Neural progenitor cell (in vitro differentiated cells): ENCODE measurements around the gene SPDYE1. TPM values are rescaled to one million over a fixed set of nuclear protein-coding genes. Genes with fewer than 3 reads are reported as not detected.
"Not testable (repeated sequence)": the region's sequence is repeated elsewhere in the genome, so short reads cannot be mapped to it uniquely, and the experiment has no call there.

ENCODE experiments used
- DNase-seq: peaks from one replicate; pipeline ENCODE4 v3.0.0-alpha.2; 2016; ENCODE audit warnings: low spot score
- H2AFZ ChIP-seq: fragments of 200-600 bp; sonication (generic); replicated peaks from 2 replicates; pipeline ENCODE4 v1.6.1; 2016; ENCODE audit warnings: antibody characterized with exemption
- H3F3A ChIP-seq: fragments of 200-600 bp; sonication (generic); 2 replicates; pipeline ENCODE4 v1.6.1; 2016; ENCODE audit warnings: antibody characterized with exemption, low read depth
- H3K27ac ChIP-seq: fragments of 200-600 bp; sonication (generic); 2 replicates; pipeline ENCODE4 v1.5.1; 2016; ENCODE audit warnings: mild to moderate bottlenecking
- H3K27me3 ChIP-seq: fragments of 200-600 bp; sonication (generic); 2 replicates; pipeline ENCODE4 v1.6.1; 2016; ENCODE audit warnings: mild to moderate bottlenecking, moderate library complexity
- H3K36me3 ChIP-seq: fragments of 200-600 bp; sonication (generic); 2 replicates; pipeline ENCODE4 v1.5.1; 2016
- H3K4me1 ChIP-seq: fragments of 200-600 bp; sonication (generic); 2 replicates; pipeline ENCODE4 v1.6.1; 2016; ENCODE audit warnings: mixed run types
- H3K4me2 ChIP-seq: fragments of 200-600 bp; sonication (generic); 2 replicates; pipeline ENCODE4 v1.6.1; 2016
- H3K4me3 ChIP-seq: fragments of 200-600 bp; sonication (generic); 2 replicates; pipeline ENCODE4 v1.5.1; 2016
- H3K79me2 ChIP-seq: fragments of 200-600 bp; sonication (generic); 2 replicates; pipeline ENCODE4 v1.6.1; 2016; ENCODE audit warnings: low read depth
- H3K9ac ChIP-seq: fragments of 200-600 bp; sonication (generic); 2 replicates; pipeline ENCODE4 v1.6.1; 2016
- H3K9me3 ChIP-seq: fragments of 200-600 bp; sonication (generic); 2 replicates; pipeline ENCODE4 v1.5.1; 2016; ENCODE audit warnings: low read depth
- H4K20me1 ChIP-seq: fragments of 200-600 bp; sonication (generic); 2 replicates; pipeline ENCODE4 v1.6.1; 2016; ENCODE audit warnings: low read depth
- H3K27ac Mint-ChIP-seq: 3 replicates; pipeline ENCODE4 v1.8.0; 2021; ENCODE audit warnings: mixed read lengths
- H3K27me3 Mint-ChIP-seq: 2 replicates; pipeline ENCODE4 v1.8.0; 2022; ENCODE audit warnings: low read depth, mild to moderate bottlenecking, inconsistent platforms, moderate library complexity, mixed read lengths; ENCODE audit not compliant: insufficient read depth
- H3K36me3 Mint-ChIP-seq: 3 replicates; pipeline ENCODE4 v1.8.0; 2021; ENCODE audit warnings: mixed read lengths
- H3K4me1 Mint-ChIP-seq: 3 replicates; pipeline ENCODE4 v1.8.0; 2021; ENCODE audit warnings: mixed read lengths
- H3K4me3 Mint-ChIP-seq: 3 replicates; pipeline ENCODE4 v1.8.0; 2021; ENCODE audit warnings: mild to moderate bottlenecking, moderate library complexity, mixed read lengths
- H3K9me3 Mint-ChIP-seq: 3 replicates; pipeline ENCODE4 v1.8.0; 2020; ENCODE audit warnings: mixed read lengths
- EZH2phosphoT487 ChIP-seq: fragments of 200-600 bp; sonication (generic); IDR thresholded peaks from 2 replicates; pipeline ENCODE4 v1.6.1; 2017; ENCODE audit warnings: antibody characterized with exemption
- total RNA-seq: library from RNA; depleted of rRNA; stranded (reverse); fragments of >200 nt; gene quantifications from 2 replicates; pipeline ENCODE4 v1.2.3, GENCODE V29; 2015; ENCODE audit warnings: low replicate concordance
- TF ChIP-seq, protein P1 (sequence below): fragments of 200-600 bp; sonication (generic); IDR thresholded peaks from 2 replicates; pipeline ENCODE4 v1.5.1; 2017; ENCODE audit warnings: antibody characterized with exemption, mild to moderate bottlenecking

Gene SPDYE1
- total RNA-seq, 1 donor from 2014 or later: not detected

DNA sequence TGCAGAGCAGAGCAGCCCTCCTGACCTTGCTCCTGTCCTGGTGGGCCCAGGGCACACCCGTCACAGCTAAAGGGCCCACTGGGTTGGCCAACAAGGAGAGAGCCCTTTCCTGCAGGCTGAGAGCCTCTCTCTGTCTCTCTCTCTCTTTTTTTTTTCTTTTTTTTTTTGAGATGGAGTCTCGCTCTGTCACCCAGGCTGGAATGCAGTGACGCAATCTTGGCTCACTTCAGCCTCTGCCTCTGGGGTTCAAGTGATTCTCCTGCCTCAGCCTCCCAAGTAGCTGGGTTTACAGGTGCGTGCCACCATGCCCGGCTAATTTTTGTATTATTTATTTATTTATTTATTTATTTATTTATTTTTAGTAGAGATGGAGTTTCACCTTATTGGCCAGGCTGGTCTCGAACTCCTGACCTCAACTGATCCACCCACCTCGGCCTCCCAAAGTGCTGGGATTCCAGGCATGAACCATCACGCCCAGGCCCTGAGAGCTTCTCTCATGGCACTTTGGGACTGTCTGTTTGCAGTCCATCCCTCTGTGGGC lies 23.6 kb upstream of the SPDYE1 start:
- H3K27ac ChIP-seq, H3K36me3 Mint-ChIP-seq, H3K4me1 ChIP-seq, H3K79me2 ChIP-seq, H3K27me3 ChIP-seq, H3K27ac Mint-ChIP-seq, H3K27me3 Mint-ChIP-seq, H3K9me3 ChIP-seq, H3K4me1 Mint-ChIP-seq, H3F3A ChIP-seq, H3K36me3 ChIP-seq, DNase-seq, H3K4me3 ChIP-seq, H3K9ac ChIP-seq, H3K4me3 Mint-ChIP-seq, H3K9me3 Mint-ChIP-seq, H3K4me2 ChIP-seq, H2AFZ ChIP-seq, H4K20me1 ChIP-seq: not testable (repeated sequence)

DNA sequence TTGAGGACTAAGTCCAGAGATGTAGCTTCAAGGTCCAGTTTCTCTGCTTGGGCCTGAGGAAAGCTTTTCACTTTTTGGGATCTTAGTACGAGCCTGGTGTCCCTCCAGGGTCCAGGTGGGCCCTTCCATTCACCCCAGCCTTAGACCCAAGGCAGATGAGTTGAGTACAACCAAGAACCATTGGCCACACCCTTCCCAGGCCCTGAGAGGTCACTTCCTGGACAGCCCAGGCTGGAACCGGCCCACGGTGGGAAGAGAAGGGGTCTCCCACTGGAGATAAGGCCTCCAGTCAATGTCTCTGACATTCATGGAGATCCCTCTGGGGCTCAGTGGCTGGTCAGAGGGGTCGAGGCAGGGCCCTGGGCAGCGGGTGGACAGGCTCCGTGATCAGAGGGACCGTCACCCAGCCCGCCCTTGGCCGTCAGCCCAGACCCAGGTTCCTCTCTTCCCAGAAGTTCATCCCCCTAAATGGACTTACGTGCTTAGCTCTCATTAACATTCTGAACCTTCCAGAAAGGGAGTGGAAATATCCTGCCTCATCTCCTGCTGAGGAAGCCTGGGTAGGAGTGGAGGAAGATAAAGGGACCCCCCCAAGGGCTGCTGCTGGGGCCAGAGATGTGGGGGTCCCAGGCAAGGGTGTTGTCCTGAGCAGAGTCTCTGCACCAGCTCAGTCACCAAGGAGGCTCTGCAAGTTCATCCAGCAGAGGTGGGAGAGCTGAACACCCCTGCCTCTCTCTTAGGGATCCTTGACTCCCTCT lies 22.8 kb upstream of the SPDYE1 start:
- not testable (repeated sequence) for H3K36me3 Mint-ChIP-seq, H3K27me3 ChIP-seq, H3K27ac Mint-ChIP-seq, H3K4me3 ChIP-seq, H3K27me3 Mint-ChIP-seq, H3K79me2 ChIP-seq, H3K36me3 ChIP-seq, H2AFZ ChIP-seq, H3K9me3 ChIP-seq, H3K4me2 ChIP-seq, H3K9ac ChIP-seq, DNase-seq, H3F3A ChIP-seq, H4K20me1 ChIP-seq, H3K4me1 ChIP-seq, H3K4me1 Mint-ChIP-seq, H3K27ac ChIP-seq, H3K9me3 Mint-ChIP-seq, H3K4me3 Mint-ChIP-seq

DNA sequence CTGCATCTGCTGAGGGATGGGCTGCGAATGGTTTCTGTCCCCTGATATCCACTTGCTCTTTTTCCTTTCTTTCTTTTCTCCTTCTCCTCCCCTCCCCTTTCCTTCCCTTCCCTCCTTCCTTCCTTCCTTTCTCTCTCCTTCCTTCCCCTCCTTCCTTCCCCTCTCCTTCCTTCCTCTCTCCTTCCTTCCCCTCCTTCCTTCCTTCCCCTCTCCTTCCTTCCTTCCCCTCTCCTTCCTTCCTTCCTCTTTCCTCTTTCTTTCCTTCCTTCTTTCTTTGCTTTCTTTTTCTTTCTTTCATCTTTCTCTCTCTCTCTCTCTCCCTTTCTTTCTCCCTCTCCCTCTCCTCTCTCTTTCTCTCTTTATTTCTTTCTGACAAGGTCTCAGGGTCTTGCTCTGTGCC lies 20.2 kb upstream of the SPDYE1 start:
- Histone ChIP-seq H3K4me1 (no peaks in the 10 kb centered on the region), H3K4me3 (no peak overlapping the region), H3K9ac (no peak overlapping the region), H3K27ac (no peak overlapping the region), H3K79me2 (no peaks in the 10 kb centered on the region), H3F3A (no peaks in the 10 kb centered on the region), H4K20me1 (no peaks in the 10 kb centered on the region), H3K9me3 (no peaks in the 10 kb centered on the region), H3K4me2 (no peak overlapping the region), H3K27me3 (no peaks in the 10 kb centered on the region), H2AFZ (no peak overlapping the region), H3K36me3 (no peaks in the 10 kb centered on the region)
- Mint-ChIP-seq H3K36me3 (no peaks in the 10 kb centered on the region), H3K4me1 (no peaks in the 10 kb centered on the region), H3K4me3 (no peak overlapping the region), H3K27ac (no peak overlapping the region), H3K9me3 (no peaks in the 10 kb centered on the region), H3K27me3 (peaks cover 2% of the 10 kb centered on the region)
- TF ChIP-seq, protein P1, sequence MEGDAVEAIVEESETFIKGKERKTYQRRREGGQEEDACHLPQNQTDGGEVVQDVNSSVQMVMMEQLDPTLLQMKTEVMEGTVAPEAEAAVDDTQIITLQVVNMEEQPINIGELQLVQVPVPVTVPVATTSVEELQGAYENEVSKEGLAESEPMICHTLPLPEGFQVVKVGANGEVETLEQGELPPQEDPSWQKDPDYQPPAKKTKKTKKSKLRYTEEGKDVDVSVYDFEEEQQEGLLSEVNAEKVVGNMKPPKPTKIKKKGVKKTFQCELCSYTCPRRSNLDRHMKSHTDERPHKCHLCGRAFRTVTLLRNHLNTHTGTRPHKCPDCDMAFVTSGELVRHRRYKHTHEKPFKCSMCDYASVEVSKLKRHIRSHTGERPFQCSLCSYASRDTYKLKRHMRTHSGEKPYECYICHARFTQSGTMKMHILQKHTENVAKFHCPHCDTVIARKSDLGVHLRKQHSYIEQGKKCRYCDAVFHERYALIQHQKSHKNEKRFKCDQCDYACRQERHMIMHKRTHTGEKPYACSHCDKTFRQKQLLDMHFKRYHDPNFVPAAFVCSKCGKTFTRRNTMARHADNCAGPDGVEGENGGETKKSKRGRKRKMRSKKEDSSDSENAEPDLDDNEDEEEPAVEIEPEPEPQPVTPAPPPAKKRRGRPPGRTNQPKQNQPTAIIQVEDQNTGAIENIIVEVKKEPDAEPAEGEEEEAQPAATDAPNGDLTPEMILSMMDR: no peak
- TF ChIP-seq EZH2phosphoT487: no peak
- DNase-seq: no peak

DNA sequence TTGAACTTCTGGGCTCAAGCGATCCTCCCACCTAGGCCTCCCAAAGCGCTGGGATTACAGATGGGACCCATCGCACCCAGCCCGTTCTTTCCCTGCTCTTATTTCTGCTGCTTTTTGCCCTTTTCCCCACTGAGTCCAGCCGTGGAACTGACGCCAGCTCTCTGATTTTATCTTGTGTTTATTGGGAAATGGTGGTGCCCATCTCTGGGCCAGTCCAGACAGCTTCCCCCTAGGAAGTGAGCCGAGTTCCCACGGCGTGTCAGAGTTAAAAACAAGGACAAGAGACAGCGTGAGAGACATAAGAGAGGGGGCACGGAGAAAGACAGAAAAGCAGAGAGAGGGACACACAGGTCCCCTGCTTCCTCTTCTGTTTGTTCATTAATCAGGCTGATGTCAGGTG lies 19.6 kb upstream of the SPDYE1 start:
- not testable (repeated sequence) for DNase-seq, H3K9ac ChIP-seq, H3K4me2 ChIP-seq, H2AFZ ChIP-seq, H3K9me3 ChIP-seq, H3K27me3 ChIP-seq, H3F3A ChIP-seq, H3K27ac Mint-ChIP-seq, H3K4me1 ChIP-seq, H3K4me1 Mint-ChIP-seq, H3K4me3 ChIP-seq, H3K79me2 ChIP-seq, H3K36me3 ChIP-seq, H3K27me3 Mint-ChIP-seq, H4K20me1 ChIP-seq, H3K4me3 Mint-ChIP-seq, H3K27ac ChIP-seq, H3K9me3 Mint-ChIP-seq, H3K36me3 Mint-ChIP-seq

DNA sequence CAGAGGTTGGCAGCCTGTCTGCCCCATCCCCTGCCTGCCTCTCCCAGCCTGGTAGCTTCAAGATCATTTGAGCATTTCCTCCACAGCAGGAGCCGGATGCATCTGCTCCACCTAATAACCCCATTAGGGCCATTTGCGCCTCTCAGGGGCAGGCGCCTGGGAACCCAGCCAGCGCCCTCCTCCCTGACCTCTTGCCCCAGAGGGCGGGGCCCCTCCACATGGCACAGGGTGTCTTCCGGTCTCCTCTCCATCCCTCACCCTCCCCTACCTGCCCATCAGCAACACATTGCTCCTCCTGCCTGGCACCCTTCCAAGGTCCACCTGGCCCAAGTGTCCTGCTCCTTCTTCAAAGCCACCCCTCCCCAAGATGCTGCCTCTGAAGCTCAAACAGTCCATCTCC lies 14.8 kb upstream of the SPDYE1 start:
- not testable (repeated sequence) for H3K36me3 Mint-ChIP-seq, H3K36me3 ChIP-seq, H3K4me3 ChIP-seq, H3K4me1 Mint-ChIP-seq, H3K27me3 ChIP-seq, H3K9ac ChIP-seq, H2AFZ ChIP-seq, H3K27ac Mint-ChIP-seq, H3K27me3 Mint-ChIP-seq, H3K27ac ChIP-seq, H3K9me3 ChIP-seq, H3F3A ChIP-seq, H3K9me3 Mint-ChIP-seq, H3K4me3 Mint-ChIP-seq, H3K4me1 ChIP-seq, H4K20me1 ChIP-seq, H3K79me2 ChIP-seq, DNase-seq, H3K4me2 ChIP-seq

DNA sequence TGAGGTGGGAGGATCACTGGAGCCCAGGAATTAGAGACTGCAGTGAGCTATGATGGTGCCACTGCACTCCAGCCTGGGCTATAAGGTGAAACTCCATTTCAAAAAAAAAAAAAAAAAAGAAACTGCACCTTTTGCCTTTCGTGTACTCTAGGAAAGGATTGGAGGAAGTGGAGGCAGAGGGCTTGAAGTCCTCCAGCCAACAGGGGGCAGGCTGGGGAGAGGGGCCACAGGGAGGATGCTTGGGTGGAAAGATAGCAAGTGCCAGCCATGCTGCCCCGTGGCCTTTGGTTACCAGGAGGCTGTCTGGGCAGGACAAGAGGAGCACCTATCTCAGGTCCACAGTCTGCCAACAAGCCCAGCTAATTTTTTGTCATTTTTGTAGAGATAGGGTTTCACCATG lies 14.0 kb upstream of the SPDYE1 start:
- not testable (repeated sequence) for H3K4me2 ChIP-seq, H3K27ac ChIP-seq, DNase-seq, H3K9me3 ChIP-seq, H3K4me3 ChIP-seq, H3K4me1 ChIP-seq, H3K36me3 ChIP-seq, H3K27ac Mint-ChIP-seq, H4K20me1 ChIP-seq, H3K36me3 Mint-ChIP-seq, H3K27me3 Mint-ChIP-seq, H3K79me2 ChIP-seq, H3K4me3 Mint-ChIP-seq, H2AFZ ChIP-seq, H3K4me1 Mint-ChIP-seq, H3F3A ChIP-seq, H3K9ac ChIP-seq, H3K9me3 Mint-ChIP-seq, H3K27me3 ChIP-seq
